ENCODE measurements around the gene EFNB1. TPM values are rescaled to one million over a fixed set of nuclear protein-coding genes. Genes with fewer than 3 reads are reported as not detected.

EFNB1 gene
- total and polyA plus RNA-seq, 2 of the 8 experiments (the other 6 are each of a cell fraction or from before 2014, with no cell fraction given) = 2.3 to 5.4 TPM

GRCh38 chrX:68823413-68824151, 5.2 kb upstream of the EFNB1 start:
- Histone ChIP-seq H3K4me1 (replicated peaks in 1 of 4; ENCODE audit: control insufficient read depth in 3 of 4, insufficient read depth in 4 of 4, low read length in 3 of 4) (peaks cover 0 to 7% (median 0%) of the 10 kb centered on the region in 4 experiments; a peak in 3 of 7 replicates), H3K56ac (replicated peaks; ENCODE audit: insufficient read length, low read depth, low read length) (no peak overlapping the region), H4K8ac (ENCODE audit: extremely low read depth, insufficient read depth, low read length) (no peak overlapping the region), H2BK5ac (ENCODE audit: low read depth, low read length) (no peak overlapping the region), H3K27ac (ENCODE audit: low read depth, low read length) (no peak overlapping the region), H2BK120ac (replicated peaks; ENCODE audit: low read depth, low read length) (no peak overlapping the region), H3K36me3 (ENCODE audit: control insufficient read depth in 2 of 4, insufficient read depth in 4 of 4, low read length in 3 of 4) (no peaks in the 10 kb centered on the region), H4K91ac (replicated peaks; ENCODE audit: insufficient read length, low read length) (no peak overlapping the region), H3K79me2 (ENCODE audit: control insufficient read depth in 1 of 2, insufficient read depth in 2 of 2, low read length in 2 of 2) (no peaks in the 10 kb centered on the region), H3K9ac (replicated peaks in 1 of 4; ENCODE audit: extremely low read depth in 1 of 4, low read depth in 3 of 4, low read length in 3 of 4) (no peak overlapping the region), H2AFZ (ENCODE audit: low read length) (no peak overlapping the region), H2BK12ac (ENCODE audit: low read depth, low read length) (no peak overlapping the region), H3K27me3 (replicated peaks in 1 of 4; ENCODE audit: control insufficient read depth in 3 of 4, extremely low read depth in 1 of 4, insufficient read depth in 3 of 4, low read length in 3 of 4) (peaks cover 0 to 32% (median 23%) of the 10 kb centered on the region in 4 experiments; a peak in 6 of 7 replicates), H3K23ac (ENCODE audit: insufficient read length) (no peak overlapping the region), H4K5ac (ENCODE audit: insufficient read length, low read depth, low read length) (no peak overlapping the region), H2AK5ac (ENCODE audit: low read depth, low read length) (no peak overlapping the region), H3K79me1 (ENCODE audit: low read depth, low read length) (no peaks in the 10 kb centered on the region), H3K4me2 (ENCODE audit: insufficient read depth in 1 of 2, low read depth in 2 of 2, low read length in 2 of 2) (no peak overlapping the region), H3K4ac (replicated peaks; ENCODE audit: insufficient read length, low read depth, low read length) (no peak overlapping the region), H2BK15ac (ENCODE audit: low read length) (no peak overlapping the region), H3K18ac (ENCODE audit: extremely low read depth, low read length) (no peak overlapping the region), H3K4me3 (ENCODE audit: extremely low read depth in 1 of 4, insufficient read depth in 2 of 4, low read depth in 3 of 4, low read length in 4 of 4) (no peak overlapping the region), H3K23me2 (ENCODE audit: low read depth, low read length) (peaks cover 3% of the 10 kb centered on the region; the same call in 1 of the 2 replicates), H4K20me1 (replicated peaks in 1 of 2; ENCODE audit: control insufficient read depth in 1 of 2, insufficient read depth in 2 of 2, low read length in 2 of 2) (no peaks in the 10 kb centered on the region), H3K9me3 (ENCODE audit: insufficient read depth in 2 of 2, low read depth in 1 of 2, low read length in 1 of 2) (no peaks in the 10 kb centered on the region), H2BK20ac (ENCODE audit: low read length) (no peak overlapping the region), H3K14ac (ENCODE audit: insufficient read length) (no peak overlapping the region)
- TF ChIP-seq BCL11A (IDR thresholded peaks at IDR 0.05; ENCODE audit: low read depth in 2 of 2, low read length in 2 of 2) (no peak), RAD21 (IDR thresholded peaks at IDR 0.05 in 1 of 2, conservative IDR thresholded peaks at IDR 0.05 in 1 of 2; ENCODE audit: low read depth in 2 of 2, low read length in 2 of 2) (peak in 1 of 2 experiments; percentile 23; a peak in 1 of 4 replicates), RBBP5 (IDR thresholded peaks at IDR 0.05; ENCODE audit: borderline replicate concordance, low read depth, low read length) (no peak), CTCF (IDR thresholded peaks at IDR 0.05; ENCODE audit: control extremely low read depth in 1 of 3, insufficient read depth in 1 of 3, low read depth in 1 of 3, low read length in 3 of 3) (0 out of 4 replicates have a peak, but pooled peaks of 1 of the 3 experiments have one; percentile 1), TBP (IDR thresholded peaks at IDR 0.05; ENCODE audit: low read depth, low read length) (no peak), EZH2 (IDR thresholded peaks at IDR 0.05; ENCODE audit: low read depth, low read length, severe bottlenecking) (no peak)
- no peak for DNase-seq (ENCODE audit: low read depth in 1 of 2, low spot score in 2 of 2)
- 74% methylated on average over 3 of the region's 10 CpGs; no CpG with 5 or more reads in 1 of the 2 experiments for WGBS, 2 experiments (ENCODE audit: extremely low coverage in 1 of 2, insufficient coverage in 1 of 2, insufficient read length in 1 of 2, insufficient replicate concordance in 2 of 2, low coverage in 1 of 2, low lambda C conversion rate in 2 of 2, missing lambda C conversion rate in 1 of 2)
- ChIA-PET POLR2A (ENCODE audit: partially characterized antibody) (no interaction called here), CTCF (ENCODE audit: partially characterized antibody) (interaction anchor here (0.5 to 3.7 kb wide), 15 partner anchors 9 to 670 kb away, joined by 3 to 20 read pairs (median 5); no protein-coding TSS in a partner anchor)
- peak; percentile 55 for FAIRE-seq
